ENCODE measurements around the gene ZNF236. TPM values are rescaled to one million over a fixed set of nuclear protein-coding genes. Genes with fewer than 3 reads are reported as not detected.
"Not testable (repeated sequence)": the region's sequence is repeated elsewhere in the genome, so short reads cannot be mapped to it uniquely, and the experiment has no call there.

The ZNF236 gene
- total RNA-seq, 1 donor from 2014 or later = 32.5 TPM

DNA sequence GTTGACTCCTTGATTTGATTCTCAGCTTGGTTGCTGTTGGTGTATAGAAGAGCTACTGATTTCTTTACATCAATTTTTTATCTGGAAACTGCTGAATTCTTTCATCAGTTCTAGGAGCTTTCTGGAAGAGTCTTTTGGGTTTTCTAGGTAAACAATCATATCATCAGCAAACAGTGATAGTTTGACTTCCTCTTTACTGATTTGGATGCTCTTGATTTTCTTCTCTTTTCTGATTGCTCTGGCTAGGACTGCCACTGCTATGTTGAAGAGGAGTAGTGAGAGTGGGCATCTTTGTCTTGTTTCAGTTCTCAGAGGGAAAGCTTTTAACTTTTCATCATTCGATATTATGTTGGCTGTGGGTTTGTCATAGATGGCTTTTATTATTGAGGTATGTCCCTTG lies 140.5 kb downstream of the ZNF236 start:
- peaks cover 18% of the 10 kb centered on the region for H3K4me1 Mint-ChIP-seq
- no peaks in the 10 kb centered on the region for H3K27me3 Mint-ChIP-seq (ENCODE audit: low read depth)
- H3K27ac Mint-ChIP-seq = no peak overlapping the region
- peaks cover 17% of the 10 kb centered on the region for H3K9me3 Mint-ChIP-seq
- H3K4me3 Mint-ChIP-seq = no peak overlapping the region
- no peak for DNase-seq (ENCODE audit: low spot score in 2 of 2, unreplicated experiment in 2 of 2)
- TF ChIP-seq, protein P1, sequence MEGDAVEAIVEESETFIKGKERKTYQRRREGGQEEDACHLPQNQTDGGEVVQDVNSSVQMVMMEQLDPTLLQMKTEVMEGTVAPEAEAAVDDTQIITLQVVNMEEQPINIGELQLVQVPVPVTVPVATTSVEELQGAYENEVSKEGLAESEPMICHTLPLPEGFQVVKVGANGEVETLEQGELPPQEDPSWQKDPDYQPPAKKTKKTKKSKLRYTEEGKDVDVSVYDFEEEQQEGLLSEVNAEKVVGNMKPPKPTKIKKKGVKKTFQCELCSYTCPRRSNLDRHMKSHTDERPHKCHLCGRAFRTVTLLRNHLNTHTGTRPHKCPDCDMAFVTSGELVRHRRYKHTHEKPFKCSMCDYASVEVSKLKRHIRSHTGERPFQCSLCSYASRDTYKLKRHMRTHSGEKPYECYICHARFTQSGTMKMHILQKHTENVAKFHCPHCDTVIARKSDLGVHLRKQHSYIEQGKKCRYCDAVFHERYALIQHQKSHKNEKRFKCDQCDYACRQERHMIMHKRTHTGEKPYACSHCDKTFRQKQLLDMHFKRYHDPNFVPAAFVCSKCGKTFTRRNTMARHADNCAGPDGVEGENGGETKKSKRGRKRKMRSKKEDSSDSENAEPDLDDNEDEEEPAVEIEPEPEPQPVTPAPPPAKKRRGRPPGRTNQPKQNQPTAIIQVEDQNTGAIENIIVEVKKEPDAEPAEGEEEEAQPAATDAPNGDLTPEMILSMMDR (IDR thresholded peaks at IDR 0.05; ENCODE audit: unreplicated experiment) = no peak
- peaks cover 46% of the 10 kb centered on the region for H3K36me3 Mint-ChIP-seq

DNA sequence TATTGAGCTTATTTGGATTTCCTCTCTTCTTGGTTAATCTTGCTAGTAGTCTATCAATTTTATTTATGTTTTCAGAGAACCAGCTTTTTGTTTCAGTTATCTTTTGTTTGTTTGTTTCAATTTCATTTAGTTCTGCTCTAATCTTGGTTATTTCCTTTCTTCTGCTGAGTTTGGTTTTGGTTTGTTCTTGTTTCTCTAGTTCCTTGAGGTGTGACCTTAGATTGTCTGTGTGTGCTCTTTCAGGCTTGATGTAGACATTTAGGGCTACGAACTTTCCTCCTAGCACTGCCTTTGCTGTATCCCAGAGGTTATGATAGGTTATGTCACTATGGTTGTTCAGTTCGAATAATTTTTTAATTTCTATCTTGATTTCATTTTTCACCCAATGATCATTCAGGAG lies 141.6 kb downstream of the ZNF236 start:
- Mint-ChIP-seq H3K27ac (no peak overlapping the region), H3K4me3 (no peak overlapping the region), H3K4me1 (peaks cover 8% of the 10 kb centered on the region), H3K36me3 (peaks cover 46% of the 10 kb centered on the region), H3K9me3 (peaks cover 17% of the 10 kb centered on the region), H3K27me3 (ENCODE audit: low read depth) (no peaks in the 10 kb centered on the region)
- DNase-seq (ENCODE audit: low spot score in 2 of 2, unreplicated experiment in 2 of 2) = no peak
- TF ChIP-seq, protein P1 (IDR thresholded peaks at IDR 0.05; ENCODE audit: unreplicated experiment) = no peak

DNA sequence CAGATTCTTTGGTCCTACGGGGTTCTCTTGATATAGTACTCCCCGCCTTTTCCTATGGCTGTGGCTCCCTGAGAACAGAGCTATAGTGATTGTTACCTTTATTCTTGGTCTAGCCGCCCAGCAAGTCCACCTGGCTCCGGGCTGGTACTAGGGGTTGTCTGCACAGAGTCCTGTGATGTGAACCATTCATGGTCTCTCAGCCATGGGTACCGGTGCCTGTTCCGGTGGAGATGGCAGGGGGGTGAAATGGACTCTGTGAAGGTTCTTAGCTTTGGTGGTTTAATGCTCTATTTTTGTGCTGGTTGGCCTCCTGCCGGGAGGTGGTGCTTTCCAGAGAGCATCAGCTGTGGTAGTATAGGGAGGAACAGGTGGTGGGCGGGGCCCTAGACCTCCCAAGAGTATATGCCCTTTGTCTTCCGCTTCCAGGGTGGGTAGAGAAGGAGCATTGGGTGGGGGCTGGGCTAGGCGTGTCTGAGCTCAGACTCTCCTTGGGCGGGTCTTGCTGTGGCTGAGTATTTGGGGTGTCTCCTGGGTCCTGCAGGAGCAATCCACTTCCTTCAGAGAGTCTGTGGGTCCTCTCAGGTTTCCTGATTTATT lies 143.3 kb downstream of the ZNF236 start:
- H3K4me3 Mint-ChIP-seq; H3K4me1 Mint-ChIP-seq; H3K27me3 Mint-ChIP-seq (ENCODE audit: low read depth); H3K27ac Mint-ChIP-seq; DNase-seq (ENCODE audit: low spot score in 2 of 2, unreplicated experiment in 2 of 2): not testable (repeated sequence)
- Mint-ChIP-seq H3K9me3 (peaks cover 17% of the 10 kb centered on the region), H3K36me3 (peaks cover 34% of the 10 kb centered on the region)

DNA sequence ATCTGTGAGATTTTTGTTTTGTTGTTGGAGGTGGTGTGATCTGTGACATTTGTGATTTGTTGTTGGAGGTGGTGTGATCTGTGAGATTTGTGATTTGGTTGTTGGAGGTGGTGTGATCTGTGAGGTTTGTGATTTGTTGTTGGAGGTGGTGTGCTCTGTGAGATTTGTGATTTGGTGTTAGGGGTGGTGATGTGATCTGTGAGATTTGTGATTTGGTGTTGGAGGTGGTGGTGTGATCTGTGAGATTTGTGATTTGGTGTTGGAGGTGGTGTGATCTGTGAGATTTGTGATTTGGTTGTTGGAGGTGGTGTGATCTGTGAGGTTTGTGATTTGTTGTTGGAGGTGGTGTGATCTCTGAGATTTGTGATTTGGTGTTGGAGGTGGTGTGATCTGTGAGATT lies 144.9 kb downstream of the ZNF236 start:
- peaks cover 21% of the 10 kb centered on the region for H3K36me3 Mint-ChIP-seq
- H3K27me3 Mint-ChIP-seq (ENCODE audit: low read depth); H3K4me3 Mint-ChIP-seq; H3K4me1 Mint-ChIP-seq; H3K9me3 Mint-ChIP-seq; DNase-seq (ENCODE audit: low spot score in 2 of 2, unreplicated experiment in 2 of 2); H3K27ac Mint-ChIP-seq: not testable (repeated sequence)

DNA sequence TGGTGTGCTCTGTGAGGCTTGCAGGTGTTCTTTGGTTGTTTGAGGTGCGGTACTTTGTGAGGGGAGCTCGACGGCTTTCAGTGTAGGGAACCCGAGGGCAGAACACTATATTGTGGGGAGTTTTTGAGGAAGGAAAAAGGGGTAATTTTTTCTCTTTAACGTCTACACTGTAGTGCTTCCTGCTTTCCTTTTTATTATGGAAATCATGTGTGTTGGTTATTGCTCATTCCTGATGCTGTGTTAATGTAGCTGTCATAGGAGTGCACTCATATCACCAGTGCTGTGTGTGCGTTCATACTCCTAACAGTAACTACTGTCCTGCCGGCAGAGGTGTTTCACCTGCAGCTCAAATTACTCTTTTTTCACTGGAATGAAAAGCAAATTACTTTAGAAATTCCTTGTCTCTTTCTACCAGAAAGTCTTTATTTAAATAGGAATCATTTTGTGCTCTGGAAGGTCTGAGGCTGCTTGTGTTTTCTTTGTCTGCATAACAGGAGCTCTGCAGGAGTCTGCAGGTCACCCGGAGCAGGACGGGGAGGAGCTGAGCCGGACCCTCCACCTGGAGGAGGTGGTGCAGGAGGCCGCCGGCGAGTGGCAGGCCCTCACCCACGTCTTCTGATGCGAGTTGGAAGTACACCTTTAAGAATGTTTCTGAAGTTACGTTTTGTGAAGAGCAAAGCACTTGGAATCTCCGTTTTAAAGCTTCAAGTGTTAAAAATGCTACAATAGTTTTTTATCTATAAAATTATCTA lies 145.5 kb downstream of the ZNF236 start:
- Mint-ChIP-seq H3K27ac (no peak overlapping the region), H3K4me1 (peaks cover 2% of the 10 kb centered on the region), H3K27me3 (ENCODE audit: low read depth) (no peaks in the 10 kb centered on the region), H3K36me3 (peaks cover 15% of the 10 kb centered on the region), H3K4me3 (no peak overlapping the region), H3K9me3 (peaks cover 6% of the 10 kb centered on the region)
- TF ChIP-seq, protein P1 (IDR thresholded peaks at IDR 0.05; ENCODE audit: unreplicated experiment) = no peak
- no peak for DNase-seq (ENCODE audit: low spot score in 2 of 2, unreplicated experiment in 2 of 2)

DNA sequence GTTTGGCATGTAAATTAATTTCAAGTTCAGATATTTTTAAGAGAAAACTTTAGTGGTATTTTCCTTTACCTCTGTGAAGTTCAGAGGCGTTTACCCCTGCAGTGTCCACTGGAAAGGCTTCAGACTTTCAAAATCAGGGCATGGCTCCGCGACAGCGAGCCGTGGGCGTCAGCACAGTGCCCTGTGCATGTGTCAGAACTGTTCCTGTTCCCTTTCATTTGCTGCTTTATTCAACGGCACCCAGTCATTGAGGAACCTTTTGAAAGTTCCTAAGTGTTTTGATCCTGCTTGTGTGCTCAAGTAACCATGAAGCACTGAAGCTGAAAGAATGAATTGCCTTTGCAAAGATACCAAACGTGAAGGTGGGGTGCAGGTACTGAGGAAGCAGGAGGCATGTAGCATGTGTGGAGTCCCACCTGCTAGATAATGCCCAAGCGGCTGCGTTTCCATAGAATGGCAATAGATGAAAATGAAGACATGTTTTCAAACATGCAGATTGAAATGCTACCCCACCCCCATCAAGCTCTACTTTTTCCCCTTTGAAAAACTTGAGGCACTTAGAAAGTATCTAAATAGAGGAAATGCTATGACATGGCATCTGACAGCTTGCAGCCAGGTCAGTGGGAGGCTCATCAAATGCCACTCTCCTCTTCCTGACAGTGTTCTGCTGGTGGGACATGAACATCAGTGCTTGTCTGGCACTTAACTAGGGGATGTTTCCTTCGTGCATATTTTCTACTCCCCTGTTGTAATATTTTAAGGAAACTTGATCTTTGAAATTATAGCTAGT lies 148.6 kb downstream of the ZNF236 start:
- no peaks in the 10 kb centered on the region for H3K9me3 Mint-ChIP-seq
- H3K4me1 Mint-ChIP-seq = peaks cover 2% of the 10 kb centered on the region
- DNase-seq (ENCODE audit: low spot score in 2 of 2, unreplicated experiment in 2 of 2) = no peak
- no peaks in the 10 kb centered on the region for H3K27me3 Mint-ChIP-seq (ENCODE audit: low read depth)
- no peak overlapping the region for H3K4me3 Mint-ChIP-seq
- H3K27ac Mint-ChIP-seq = no peak overlapping the region
- TF ChIP-seq, protein P1 (IDR thresholded peaks at IDR 0.05; ENCODE audit: unreplicated experiment) = no peak
- peaks cover 1% of the 10 kb centered on the region for H3K36me3 Mint-ChIP-seq

All from mesothelial cell of epicardium (in vitro differentiated cells).